GM12874 (cell line): ENCODE data around the gene PPFIA2.

Source experiments
- CTCF ChIP-seq: IDR thresholded peaks from 2 replicates; pipeline ENCODE4 v1.5.1; 2011; ENCODE audit warnings: low read depth, mild to moderate bottlenecking, control low read depth, low read length, moderate library complexity; ENCODE audit not compliant: insufficient read depth

The PPFIA2 gene

GRCh38 chr12:81759190-81760051 lies at the start of gene PPFIA2:
Gene PPFIA2, minus strand, starts transcription at chr12:81759350.
- TF ChIP-seq CTCF = no peak

GRCh38 chr12:81800298-81801148 lies 41.4 kb upstream of the PPFIA2 start:
- TF ChIP-seq CTCF = no peak

GRCh38 chr12:81798294-81798693 lies 39.1 kb upstream of the PPFIA2 start:
- no peak for TF ChIP-seq CTCF

- 0 out of 2 replicates have a peak, but pooled peaks have one; percentile 16 for TF ChIP-seq CTCF
Measured at GRCh38 chr12:81797100-81797499, 38.0 kb upstream of the PPFIA2 start.

- TF ChIP-seq CTCF = no peak
Measured at GRCh38 chr12:81792666-81793065, 33.5 kb upstream of the PPFIA2 start.

- TF ChIP-seq CTCF = no peak
Measured at GRCh38 chr12:81779216-81779615, 20.1 kb upstream of the PPFIA2 start.

GRCh38 chr12:81778719-81779118 lies 19.6 kb upstream of the PPFIA2 start:
- no peak for TF ChIP-seq CTCF
